ENCODE measurements around the gene SLC7A8.
"Not testable (repeated sequence)": the region's sequence is repeated elsewhere in the genome, so short reads cannot be mapped to it uniquely, and the experiment has no call there.

SLC7A8 gene

GRCh38 chr14:23183479-23183878 lies at the start of gene SLC7A8:
Gene SLC7A8 (minus strand): TSS chr14:23183660. CDS start chr14:23182914, 746 bp downstream.
- peak; percentile 16 for DNase-seq

GRCh38 chr14:23232241-23232808 lies 48.9 kb upstream of the SLC7A8 start:
- DNase-seq: not testable (repeated sequence)

GRCh38 chr14:23228812-23229211 lies 45.4 kb upstream of the SLC7A8 start:
- DNase-seq: no peak

GRCh38 chr14:23227566-23227965 lies 44.1 kb upstream of the SLC7A8 start:
- no peak for DNase-seq

GRCh38 chr14:23224958-23225357 lies 41.5 kb upstream of the SLC7A8 start:
- not testable (repeated sequence) for DNase-seq

GRCh38 chr14:23219075-23219474 lies 35.6 kb upstream of the SLC7A8 start:
- DNase-seq: no peak

GRCh38 chr14:23217032-23218020 lies 33.9 kb upstream of the SLC7A8 start:
- DNase-seq: no peak

GRCh38 chr14:23215421-23215820 lies 32.0 kb upstream of the SLC7A8 start:
- DNase-seq: no peak

- no peak for DNase-seq
These were observed 26.4 kb upstream of the SLC7A8 start for GRCh38 chr14:23209651-23210423.

- no peak for DNase-seq
These were observed 24.9 kb upstream of the SLC7A8 start for GRCh38 chr14:23208324-23208723.

- DNase-seq: no peak
These were observed 23.7 kb upstream of the SLC7A8 start for GRCh38 chr14:23207146-23207540.

GRCh38 chr14:23206422-23207145 lies 23.1 kb upstream of the SLC7A8 start:
- DNase-seq: no peak

GRCh38 chr14:23202001-23202400 lies 18.5 kb upstream of the SLC7A8 start:
- DNase-seq: no peak

GRCh38 chr14:23199141-23199540 lies 15.7 kb upstream of the SLC7A8 start:
- not testable (repeated sequence) for DNase-seq

GRCh38 chr14:23196487-23196886 lies 13.0 kb upstream of the SLC7A8 start:
- DNase-seq: not testable (repeated sequence)

GRCh38 chr14:23195552-23196101 lies 12.2 kb upstream of the SLC7A8 start:
- no peak for DNase-seq

- no peak for DNase-seq
These were observed 10.0 kb upstream of the SLC7A8 start for GRCh38 chr14:23193432-23193831.

GRCh38 chr14:23187925-23188324 lies 4.5 kb upstream of the SLC7A8 start:
- DNase-seq: no peak

- DNase-seq: no peak
These were observed 3.6 kb upstream of the SLC7A8 start for GRCh38 chr14:23186913-23187654.

GRCh38 chr14:23185063-23185462 lies 1.6 kb upstream of the SLC7A8 start:
- DNase-seq: no peak

- DNase-seq: no peak
These were observed 346 bp downstream of the SLC7A8 start for GRCh38 chr14:23183158-23183470.
